GM18505 (cell line): ENCODE data around the gene SOX30.

Source experiments
- ATAC-seq: cut with Tn5 transposase; IDR thresholded peaks from one replicate; pipeline ENCODE4 v1.9.1; 2021; ENCODE audit not compliant: unreplicated experiment
- POLR2A ChIP-seq: IDR thresholded peaks from 4 replicates; pipeline ENCODE4 v1.6.1; 2011; ENCODE audit warnings: borderline replicate concordance; ENCODE audit not compliant: insufficient read depth, insufficient read length; ENCODE audit errors: extremely low read depth

SOX30 gene

DNA sequence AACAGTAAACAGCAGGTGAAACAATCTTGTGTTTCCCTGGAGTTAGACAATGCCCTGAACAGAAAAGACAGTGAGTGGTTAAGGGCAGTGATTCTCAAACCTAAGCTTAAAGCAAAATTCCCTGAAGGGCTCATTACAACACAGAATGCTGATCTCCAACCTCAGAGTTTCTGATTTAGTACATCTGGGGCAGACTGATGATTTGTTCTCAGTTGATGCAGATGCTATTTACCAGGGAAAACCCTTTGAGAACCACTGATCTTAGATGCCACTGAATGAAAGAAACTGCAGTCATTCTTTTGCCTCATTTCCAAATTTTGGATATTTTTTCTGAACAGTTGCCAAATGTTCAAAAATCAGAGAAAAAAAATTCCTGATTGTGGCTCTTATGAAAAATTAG lies 58.0 kb downstream of the SOX30 start:
- TF ChIP-seq POLR2A = no peak
- ATAC-seq = no peak

GRCh38 chr5:157593052-157593757 lies 59.0 kb downstream of the SOX30 start:
- TF ChIP-seq POLR2A = no peak
- no peak for ATAC-seq

GRCh38 chr5:157592594-157592993 lies 59.6 kb downstream of the SOX30 start:
- no peak for ATAC-seq
- no peak for TF ChIP-seq POLR2A

DNA sequence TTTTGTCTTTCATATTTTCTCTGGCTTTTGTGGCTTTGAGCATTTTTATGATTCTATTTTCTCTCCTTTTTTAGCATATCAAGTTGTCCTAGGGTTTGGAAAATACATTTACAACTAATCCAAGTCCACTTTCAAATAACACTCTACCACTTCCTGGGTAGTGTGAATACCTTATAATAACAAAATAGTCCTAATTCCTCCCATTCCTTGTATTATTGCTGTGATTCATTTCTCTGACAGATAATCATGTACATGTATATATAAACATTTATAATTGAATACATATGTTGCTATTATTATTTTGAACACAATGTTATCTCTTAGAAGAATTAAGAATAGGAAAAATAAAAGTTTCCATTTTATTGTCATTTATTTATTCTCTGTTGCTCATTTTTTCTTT lies 61.8 kb downstream of the SOX30 start:
- no peak for TF ChIP-seq POLR2A
- ATAC-seq = no peak

DNA sequence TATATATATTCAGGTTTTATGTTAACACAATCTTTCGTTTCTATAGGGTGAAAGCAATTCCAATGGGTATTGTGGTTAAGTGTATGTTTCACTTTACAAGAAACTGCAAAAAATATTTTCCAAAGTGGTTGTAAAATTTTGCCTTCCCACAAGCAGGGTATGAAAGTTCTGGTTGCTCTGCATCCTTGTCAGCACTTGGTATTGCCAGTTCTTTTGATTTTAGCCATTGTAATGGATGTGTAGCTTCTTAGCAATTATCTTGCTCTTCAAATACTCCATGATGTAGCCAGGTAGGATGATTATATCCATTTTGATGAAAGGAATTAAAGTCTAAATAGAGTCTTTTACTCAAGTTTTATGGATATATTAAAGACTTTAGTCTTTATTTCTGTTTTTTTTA lies 67.6 kb downstream of the SOX30 start:
- TF ChIP-seq POLR2A = no peak
- no peak for ATAC-seq

DNA sequence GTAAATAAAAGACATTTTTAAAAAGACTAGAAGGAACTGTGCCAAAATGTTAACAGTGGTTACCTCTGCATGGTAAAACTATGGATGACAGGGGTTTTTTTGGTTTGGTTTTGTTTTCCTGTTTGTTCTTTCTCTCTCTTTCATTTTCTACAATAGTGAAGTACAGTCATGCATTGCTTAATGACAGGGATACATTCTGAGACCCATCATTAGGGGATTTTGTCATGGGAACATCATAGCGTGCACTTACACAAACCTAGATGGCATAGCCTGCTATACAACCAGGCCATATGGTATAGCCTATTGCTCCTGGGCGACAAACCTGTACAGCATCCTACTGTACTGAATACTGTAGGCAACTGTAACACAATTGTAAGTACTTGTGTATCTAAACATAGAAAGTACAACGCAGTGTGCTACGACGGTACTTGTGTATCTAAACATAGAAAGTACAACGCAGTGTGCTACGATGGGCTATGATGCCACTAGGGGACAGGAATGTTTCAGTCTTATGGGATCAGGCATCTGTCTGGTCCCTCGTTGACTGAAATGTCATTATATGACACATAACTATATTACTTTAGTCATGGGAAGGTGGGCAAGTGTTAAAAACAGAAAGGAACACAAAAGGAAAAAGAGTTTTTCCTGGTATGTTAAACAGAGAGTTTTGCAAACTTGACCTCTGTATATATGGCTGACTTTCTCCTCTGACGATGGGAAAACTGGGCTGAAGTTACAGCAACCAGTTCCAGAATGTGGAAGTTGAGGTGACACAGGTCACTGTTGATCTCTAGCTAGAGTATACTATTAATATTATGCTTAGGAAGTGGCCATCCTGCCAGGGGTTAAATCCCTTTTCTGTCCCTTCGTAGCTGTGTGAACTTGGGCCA lies 69.3 kb downstream of the SOX30 start:
- no peak for ATAC-seq
- no peak for TF ChIP-seq POLR2A

DNA sequence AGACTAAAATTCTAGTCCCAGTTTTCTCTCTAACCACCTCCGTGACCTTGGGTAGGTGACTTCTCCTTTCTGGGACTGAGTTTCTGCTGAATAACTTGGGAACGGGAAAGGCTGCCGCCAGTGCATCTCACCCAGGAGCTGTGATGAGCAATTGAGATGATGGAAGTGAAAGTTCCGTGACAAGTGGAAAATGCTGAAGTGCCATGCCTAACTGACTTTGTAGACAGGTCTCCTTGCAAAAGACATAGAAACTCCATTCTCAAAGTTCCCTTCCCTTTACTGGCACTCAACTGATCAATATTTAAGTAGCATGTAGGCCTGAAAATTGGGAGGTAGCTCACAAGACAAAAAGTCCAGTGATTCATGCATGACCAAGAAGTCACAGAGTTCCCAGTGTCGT lies 70.3 kb downstream of the SOX30 start:
- ATAC-seq = no peak

GRCh38 chr5:157578079-157578780 lies 74.0 kb downstream of the SOX30 start:
- no peak for ATAC-seq
- TF ChIP-seq POLR2A = no peak

More for the DNA sequence above, 70.3 kb downstream of the SOX30 start:
- TF ChIP-seq POLR2A = no peak

DNA sequence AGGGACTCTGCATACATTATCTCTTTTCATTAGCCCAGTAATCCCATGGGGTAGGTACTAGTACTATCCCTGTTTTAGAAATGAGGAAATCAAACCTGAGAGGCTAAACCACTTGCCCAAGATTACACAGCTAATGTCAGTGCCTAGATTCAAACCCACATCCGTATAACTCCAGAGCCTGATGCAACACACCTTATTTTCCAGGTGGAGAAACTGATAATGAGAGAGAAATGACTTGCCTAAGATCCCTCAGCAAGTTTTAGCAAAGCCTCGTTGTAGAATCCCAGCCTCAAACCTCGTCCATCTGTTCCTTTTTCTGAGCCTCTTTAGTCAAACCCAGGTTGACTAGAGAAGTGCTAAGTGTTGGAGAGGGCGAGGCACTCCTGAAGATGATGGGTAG lies 75.6 kb downstream of the SOX30 start:
- no peak for TF ChIP-seq POLR2A
- no peak for ATAC-seq
